ENCODE measurements around the gene ADGRG7.
"Not testable (repeated sequence)": the region's sequence is repeated elsewhere in the genome, so short reads cannot be mapped to it uniquely, and the experiment has no call there.

Gene ADGRG7

DNA sequence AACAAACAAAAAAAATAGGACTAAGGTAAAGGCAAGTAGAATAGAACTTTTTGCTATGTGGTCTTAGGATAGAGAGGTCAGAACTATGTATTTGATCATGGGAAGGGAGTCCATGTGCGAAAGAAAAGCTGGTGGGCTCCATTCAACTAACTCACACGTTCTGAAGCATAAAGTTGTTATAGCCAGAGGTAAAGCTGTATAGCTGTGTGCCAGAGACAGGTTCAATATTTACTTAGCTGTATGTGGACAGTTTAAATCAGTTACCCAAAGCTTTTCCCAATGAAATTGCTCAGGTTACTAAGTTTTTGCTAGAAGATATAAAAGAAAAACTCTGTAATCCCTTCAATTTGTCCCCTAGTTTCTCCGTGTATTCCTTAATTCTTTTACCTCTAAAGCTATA is 37.8 kb downstream of the ADGRG7 start:
- H3K27ac ChIP-seq, result no peak overlapping the region
- no peak for TF ChIP-seq ZFX (IDR thresholded peaks at IDR 0.05; ENCODE audit: borderline replicate concordance)
- TF ChIP-seq, protein P1, sequence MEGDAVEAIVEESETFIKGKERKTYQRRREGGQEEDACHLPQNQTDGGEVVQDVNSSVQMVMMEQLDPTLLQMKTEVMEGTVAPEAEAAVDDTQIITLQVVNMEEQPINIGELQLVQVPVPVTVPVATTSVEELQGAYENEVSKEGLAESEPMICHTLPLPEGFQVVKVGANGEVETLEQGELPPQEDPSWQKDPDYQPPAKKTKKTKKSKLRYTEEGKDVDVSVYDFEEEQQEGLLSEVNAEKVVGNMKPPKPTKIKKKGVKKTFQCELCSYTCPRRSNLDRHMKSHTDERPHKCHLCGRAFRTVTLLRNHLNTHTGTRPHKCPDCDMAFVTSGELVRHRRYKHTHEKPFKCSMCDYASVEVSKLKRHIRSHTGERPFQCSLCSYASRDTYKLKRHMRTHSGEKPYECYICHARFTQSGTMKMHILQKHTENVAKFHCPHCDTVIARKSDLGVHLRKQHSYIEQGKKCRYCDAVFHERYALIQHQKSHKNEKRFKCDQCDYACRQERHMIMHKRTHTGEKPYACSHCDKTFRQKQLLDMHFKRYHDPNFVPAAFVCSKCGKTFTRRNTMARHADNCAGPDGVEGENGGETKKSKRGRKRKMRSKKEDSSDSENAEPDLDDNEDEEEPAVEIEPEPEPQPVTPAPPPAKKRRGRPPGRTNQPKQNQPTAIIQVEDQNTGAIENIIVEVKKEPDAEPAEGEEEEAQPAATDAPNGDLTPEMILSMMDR (IDR thresholded peaks at IDR 0.05), result no peak

DNA sequence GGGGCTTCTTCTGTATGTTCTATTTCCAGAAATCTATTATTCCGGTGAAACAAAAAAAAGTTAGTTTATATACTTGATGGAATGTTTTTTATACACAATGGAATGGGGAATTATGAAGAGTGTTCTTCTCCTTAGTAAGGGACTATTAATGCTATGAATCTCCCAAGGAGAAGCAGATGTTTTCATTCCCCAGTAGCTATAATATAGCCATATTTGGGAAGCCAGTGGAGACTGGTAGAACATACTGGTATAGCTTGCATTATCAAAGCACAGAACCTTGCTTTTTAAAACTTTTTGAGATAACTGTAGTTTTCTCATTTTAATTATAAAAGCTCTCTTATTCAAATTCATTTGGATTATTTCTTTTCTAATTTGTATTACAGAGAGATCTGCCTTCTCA is 38.3 kb downstream of the ADGRG7 start:
- H3K27ac ChIP-seq, result no peak overlapping the region
- TF ChIP-seq, protein P1 (IDR thresholded peaks at IDR 0.05), result no peak
- TF ChIP-seq ZFX (IDR thresholded peaks at IDR 0.05; ENCODE audit: borderline replicate concordance), result no peak

DNA sequence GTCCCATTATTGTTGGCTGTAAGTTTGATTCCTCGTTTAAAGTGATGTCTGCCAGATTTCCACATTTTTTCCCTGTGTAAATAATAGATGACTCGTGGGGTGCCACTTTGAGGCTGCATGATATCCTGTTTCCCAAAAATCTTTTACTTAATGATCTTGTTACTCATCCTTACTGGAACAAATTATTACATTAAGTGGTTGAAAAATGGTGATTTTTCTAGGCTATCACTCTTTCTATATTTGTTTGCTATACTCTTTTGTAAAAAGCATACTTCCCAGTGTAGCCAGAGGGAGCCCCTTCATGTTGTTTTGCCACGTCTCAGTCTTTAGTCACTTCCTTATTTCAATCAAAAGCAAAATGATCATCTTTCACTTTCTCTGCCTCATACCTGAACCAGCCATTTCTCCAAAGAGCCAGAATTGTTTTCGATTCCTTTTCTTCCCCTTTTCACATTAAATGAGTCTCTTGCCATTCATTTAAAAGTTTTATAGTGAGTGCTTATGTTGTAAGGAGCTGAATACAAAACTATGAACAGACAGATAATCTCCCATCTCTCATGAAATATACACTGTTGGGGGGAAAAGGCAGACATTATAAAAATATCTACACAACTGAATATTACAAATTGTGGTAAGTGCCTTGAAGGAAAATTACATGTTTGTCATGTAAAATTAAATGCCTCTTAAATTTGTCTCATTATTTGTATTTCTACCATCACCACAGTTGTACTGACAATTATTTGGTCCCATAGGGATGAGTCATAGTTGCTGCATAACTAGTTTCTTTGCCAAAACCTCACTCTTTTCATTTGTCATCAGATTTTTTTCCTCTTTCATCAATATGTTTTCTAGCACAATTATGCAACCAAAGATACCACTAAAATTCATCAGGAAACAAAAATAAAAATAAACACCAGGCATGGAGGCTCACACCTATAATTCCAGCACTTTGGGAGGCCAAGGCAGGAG is 41.5 kb downstream of the ADGRG7 start:
- TF ChIP-seq, protein P1 (IDR thresholded peaks at IDR 0.05), result no peak
- no peak for TF ChIP-seq ZFX (IDR thresholded peaks at IDR 0.05; ENCODE audit: borderline replicate concordance)
- no peak overlapping the region for H3K27ac ChIP-seq

DNA sequence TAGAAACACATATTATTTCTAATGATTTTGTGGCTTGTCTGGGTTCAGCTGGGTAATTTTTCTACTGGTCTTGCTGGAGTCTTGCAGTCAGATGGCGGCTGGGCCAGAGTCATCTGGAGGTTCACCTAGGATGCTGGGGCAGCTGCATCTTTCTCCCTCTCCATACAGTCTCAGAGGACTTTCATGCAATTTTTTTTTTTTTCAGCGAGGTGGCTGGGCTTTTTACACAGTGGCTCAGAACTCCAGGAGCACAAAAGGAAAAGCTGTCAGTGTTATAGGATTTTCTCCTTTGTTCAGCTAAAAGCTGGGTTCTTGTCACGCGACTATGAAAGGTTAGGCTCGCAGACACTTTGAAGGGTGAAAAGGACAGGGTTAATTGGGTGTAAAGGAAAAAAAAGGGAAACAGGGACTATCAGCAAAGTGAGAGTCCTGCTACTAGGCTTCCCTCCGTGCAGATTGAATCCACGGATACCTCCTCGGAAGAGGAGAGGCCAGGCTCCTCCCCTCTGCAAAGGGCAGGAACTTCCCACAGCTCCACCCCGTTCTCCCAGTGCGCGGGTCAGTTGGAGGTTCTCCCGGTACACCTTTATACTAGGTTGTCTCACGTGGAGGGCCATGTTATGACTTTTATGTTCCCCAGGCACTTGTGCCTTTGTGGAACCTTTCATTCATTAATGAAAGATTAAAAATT is 44.3 kb downstream of the ADGRG7 start:
- TF ChIP-seq, protein P1 (IDR thresholded peaks at IDR 0.05), result no peak
- TF ChIP-seq ZFX (IDR thresholded peaks at IDR 0.05; ENCODE audit: borderline replicate concordance), result no peak
- H3K27ac ChIP-seq, result no peak overlapping the region

DNA sequence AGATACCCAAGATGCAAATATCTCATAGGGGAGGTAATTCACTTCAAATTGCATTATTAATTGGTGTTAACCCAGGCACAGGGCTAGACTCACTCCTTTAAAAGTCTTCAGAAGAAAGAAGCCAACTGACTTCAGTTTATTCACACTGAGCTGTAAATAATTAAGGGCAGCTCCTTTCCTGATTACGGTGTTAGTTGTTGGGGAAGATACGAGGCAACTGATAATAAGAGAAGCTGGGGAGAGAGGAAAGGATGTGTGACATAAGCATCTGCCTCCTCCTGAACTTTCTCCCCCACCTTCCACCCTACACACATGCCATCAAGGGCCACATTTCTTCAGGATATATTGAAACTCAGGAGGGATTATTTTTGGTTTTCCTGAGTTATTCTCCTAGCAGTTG is 47.5 kb downstream of the ADGRG7 start:
- no peak for TF ChIP-seq ZFX (IDR thresholded peaks at IDR 0.05; ENCODE audit: borderline replicate concordance)
- H3K27ac ChIP-seq, result no peak overlapping the region

DNA sequence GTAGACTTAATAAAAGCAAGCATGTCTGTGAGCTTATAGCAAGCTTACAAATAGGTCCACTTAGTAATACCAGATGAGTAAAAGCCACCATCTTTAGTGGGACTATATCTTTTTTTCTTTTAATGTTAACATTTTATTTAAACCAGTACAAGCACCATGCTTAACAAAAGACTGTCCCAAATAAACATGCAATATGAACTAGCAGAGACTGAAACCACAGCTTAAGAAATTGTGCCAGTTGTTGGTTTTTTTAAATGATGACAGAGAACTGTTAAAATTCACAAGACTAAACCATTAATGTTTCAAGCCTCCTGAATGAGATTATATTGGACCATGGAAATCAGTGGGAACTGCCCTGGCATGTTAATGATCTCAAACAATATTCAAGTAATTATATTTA is 51.9 kb downstream of the ADGRG7 start:
- H3K27ac ChIP-seq, result not testable (repeated sequence)

DNA sequence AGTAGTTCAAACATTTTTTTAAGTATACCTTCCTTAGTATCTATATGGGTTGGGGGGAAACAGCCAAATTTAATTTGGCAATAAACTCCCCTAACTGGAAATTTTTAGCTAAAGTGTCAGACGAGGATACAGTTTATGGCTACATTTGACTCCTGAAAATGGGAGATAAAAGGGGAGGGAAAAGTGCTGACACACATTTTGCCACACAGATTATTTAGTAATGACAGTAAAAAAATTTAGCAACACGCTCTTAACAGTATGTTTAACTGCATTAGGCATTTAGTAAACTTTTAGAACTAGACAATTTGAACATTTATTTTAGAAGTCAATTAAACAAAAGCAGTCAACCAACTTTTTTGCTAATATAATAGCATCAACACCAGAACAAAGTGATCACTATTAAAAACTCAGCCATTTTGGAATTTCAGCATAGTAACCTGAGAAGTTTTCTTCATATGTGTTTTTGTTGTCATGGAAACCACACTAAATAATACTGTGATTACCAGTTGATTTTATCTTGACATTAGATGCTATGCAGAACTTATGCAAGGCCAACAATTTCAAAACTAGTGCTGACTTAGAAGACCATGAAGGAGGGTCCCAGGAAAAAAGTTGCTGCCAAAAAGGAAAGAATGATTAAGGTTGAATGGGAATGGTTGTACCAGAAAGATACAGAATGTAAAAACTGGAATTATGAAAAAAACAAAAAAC is 52.9 kb downstream of the ADGRG7 start:
- no peak overlapping the region for H3K27ac ChIP-seq
- TF ChIP-seq ZFX (IDR thresholded peaks at IDR 0.05; ENCODE audit: borderline replicate concordance), result no peak
- TF ChIP-seq, protein P1 (IDR thresholded peaks at IDR 0.05), result no peak

DNA sequence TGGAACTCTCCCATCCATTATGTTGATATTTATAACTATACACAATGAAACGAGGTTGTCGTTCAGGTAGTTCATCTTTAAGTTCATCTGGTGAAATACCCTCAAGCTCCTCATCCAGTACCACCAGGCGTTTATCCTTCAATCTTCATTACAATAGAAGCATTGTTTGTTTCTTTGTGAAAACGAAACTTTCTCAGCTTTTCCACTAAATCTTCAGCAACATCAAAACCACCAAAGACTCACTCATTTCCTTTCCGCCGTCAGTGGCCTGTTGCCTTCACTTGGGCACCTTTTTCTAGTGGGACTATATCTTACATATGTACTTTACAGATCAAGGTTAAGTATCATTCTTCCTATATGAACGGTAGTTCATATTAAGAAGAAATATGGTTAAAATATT is 55.8 kb downstream of the ADGRG7 start:
- no peak for TF ChIP-seq ZFX (IDR thresholded peaks at IDR 0.05; ENCODE audit: borderline replicate concordance)
- TF ChIP-seq, protein P1 (IDR thresholded peaks at IDR 0.05), result no peak
- no peak overlapping the region for H3K27ac ChIP-seq

DNA sequence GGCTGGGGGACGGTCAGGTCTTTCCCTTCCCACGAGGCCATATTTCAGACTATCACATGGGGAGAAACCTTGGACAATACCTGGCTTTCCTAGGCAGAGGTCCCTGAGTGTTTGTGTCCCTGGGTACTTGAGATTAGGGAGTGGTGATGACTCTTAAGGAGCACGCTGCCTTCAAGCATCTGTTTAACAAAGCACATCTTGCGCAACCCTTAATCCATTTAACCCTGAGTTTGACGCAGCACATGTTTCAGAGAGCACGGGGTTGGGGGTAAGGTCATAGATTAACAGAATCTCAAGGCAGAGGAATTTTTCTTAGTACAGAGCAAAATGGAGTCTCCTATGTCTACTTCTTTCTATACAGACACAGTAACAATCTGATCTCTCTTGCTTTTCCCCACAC is 57.3 kb downstream of the ADGRG7 start:
- not testable (repeated sequence) for H3K27ac ChIP-seq

DNA sequence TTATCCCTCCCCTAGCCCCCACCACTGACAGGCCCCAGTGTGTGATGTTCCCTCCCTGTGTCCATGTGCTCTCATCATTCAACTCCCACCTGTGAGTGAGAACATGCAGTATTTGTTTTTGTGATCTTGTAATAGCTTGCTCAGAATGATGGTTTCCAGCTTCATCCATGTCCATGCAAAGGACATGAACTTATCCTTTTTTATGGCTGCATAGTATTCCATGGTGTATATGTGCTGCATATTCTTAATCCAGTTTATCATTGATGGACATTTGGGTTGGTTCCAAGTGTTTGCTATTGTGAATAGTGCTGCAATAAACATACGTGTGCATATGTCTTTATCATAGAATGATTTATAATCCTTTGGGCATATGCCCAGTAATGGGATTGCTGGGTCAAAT is 57.9 kb downstream of the ADGRG7 start:
- not testable (repeated sequence) for H3K27ac ChIP-seq

DNA sequence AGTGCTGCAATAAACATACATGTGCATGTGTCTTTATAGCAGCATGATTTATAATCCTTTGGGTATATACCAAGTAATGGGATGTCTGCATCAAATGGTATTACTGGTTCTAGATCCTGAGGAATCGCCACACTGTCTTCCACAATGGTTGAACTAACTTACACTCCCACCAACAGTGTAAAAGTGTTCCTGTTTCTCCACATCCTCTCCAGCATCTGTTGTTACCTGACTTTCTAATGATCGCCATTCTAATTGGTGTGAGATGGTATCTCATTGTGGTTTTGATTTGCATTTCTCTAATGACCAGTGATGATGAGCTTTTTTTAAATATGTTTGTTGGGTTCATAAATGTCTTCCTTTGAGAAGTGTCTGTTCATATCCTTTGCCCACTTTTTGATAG is 61.6 kb downstream of the ADGRG7 start:
- not testable (repeated sequence) for H3K27ac ChIP-seq
